ENCODE results near the gene TMEM116. TPM values are rescaled to one million over a fixed set of nuclear protein-coding genes. Genes with fewer than 3 reads are reported as not detected.
"Not testable (repeated sequence)": the region's sequence is repeated elsewhere in the genome, so short reads cannot be mapped to it uniquely, and the experiment has no call there.

The TMEM116 gene
- total and polyA plus RNA-seq, 2 of the 4 experiments (the other 2 are of a cell fraction), result 5.5 to 8.4 TPM

DNA sequence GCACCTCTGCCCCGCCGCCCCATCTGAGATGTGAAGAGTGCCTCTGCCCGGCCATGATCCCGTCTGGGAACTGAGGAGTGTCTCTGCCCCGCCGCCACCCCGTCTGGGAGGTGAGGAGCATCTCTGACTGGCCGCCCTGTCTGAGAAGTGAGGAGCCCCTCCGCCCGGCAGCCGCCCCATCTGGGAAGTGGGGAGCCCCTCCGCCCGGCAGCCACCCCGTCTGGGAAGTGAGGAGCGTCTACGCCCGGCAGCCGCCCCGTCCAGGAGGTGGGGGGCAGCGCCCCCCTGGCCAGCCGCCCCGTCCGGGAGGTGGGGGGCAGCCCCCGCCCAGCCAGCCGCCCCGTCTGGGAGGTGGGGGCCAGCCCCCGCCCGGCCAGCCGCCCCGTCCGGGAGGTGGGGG is 55.7 kb downstream of the TMEM116 start:
- H3K27me3 ChIP-seq (ENCODE audit: control insufficient read depth, insufficient read depth, low read length); H3K56ac ChIP-seq (ENCODE audit: extremely low read depth, insufficient read depth, low read length); H2BK15ac ChIP-seq (ENCODE audit: low read depth, low read length); ATAC-seq (ENCODE audit: low read depth); H4K5ac ChIP-seq (ENCODE audit: low read depth, low read length); in situ Hi-C loops (cut with MboI; ENCODE audit: low sequenced_read_pairs); intact Hi-C loops (cut with micrococcal nuclease); H3K36me3 ChIP-seq (ENCODE audit: control insufficient read depth, insufficient read depth, low read length); H3K9ac ChIP-seq (ENCODE audit: low read depth, low read length); H3K18ac ChIP-seq (ENCODE audit: low read depth, low read length); H2AK9ac ChIP-seq (replicated peaks; ENCODE audit: low read depth, low read length, poor library complexity); H2AK5ac ChIP-seq (ENCODE audit: low read depth, low read length); CTCF ChIA-PET; H3K4ac ChIP-seq (ENCODE audit: low read depth, low read length); H3K9me1 ChIP-seq (ENCODE audit: insufficient read depth, low read length); POLR2A ChIA-PET (ENCODE audit: unreplicated experiment); H2BK20ac ChIP-seq (ENCODE audit: low read depth, low read length); H2BK120ac ChIP-seq (ENCODE audit: low read depth, low read length); BruUV-seq (replicated peaks); H4K20me1 ChIP-seq (ENCODE audit: insufficient read depth, low read length); H3K4me3 ChIP-seq (ENCODE audit: insufficient read depth, low read depth, low read length); H3K23ac ChIP-seq (ENCODE audit: low read depth, low read length); DNase-seq; H4K91ac ChIP-seq (ENCODE audit: insufficient read depth, low read depth, low read length); H3K79me1 ChIP-seq (ENCODE audit: low read depth in 1 of 2, low read length in 2 of 2); H3K14ac ChIP-seq (replicated peaks; ENCODE audit: low read depth, low read length); dilution Hi-C loops (cut with HindIII; ENCODE audit: low sequenced_read_pairs, unreplicated experiment); H3K27ac ChIP-seq (ENCODE audit: insufficient read depth, low read length); H3K4me2 ChIP-seq (ENCODE audit: low read depth, low read length); H2BK5ac ChIP-seq (ENCODE audit: low read depth, low read length, poor library complexity, severe bottlenecking); H3K4me1 ChIP-seq (ENCODE audit: control insufficient read depth, insufficient read depth, low read length); H3K9me3 ChIP-seq (ENCODE audit: control insufficient read depth, insufficient read depth, low read length); H4K8ac ChIP-seq (ENCODE audit: low read depth in 2 of 2, low read length in 2 of 2); H2AFZ ChIP-seq (replicated peaks; ENCODE audit: low read length, poor library complexity): not testable (repeated sequence)
- 91% methylated on average over 10 of the region's 31 CpGs; no CpG with 5 or more reads in 1 of the 2 experiments for WGBS, 2 experiments (ENCODE audit: extremely low coverage in 2 of 2, insufficient read length in 1 of 2)
